HEK293 (cell line): ENCODE measurements around the gene ABCB9.
A peak's percentile ranks its signal among the peaks of the same experiment; 100 is the strongest.

ENCODE experiments used
- CTCF ChIA-PET: fragments of 350-600 bp; formaldehyde crosslinking; extraction: SDS; loops from one replicate; lab custom pipeline; 2021; ENCODE audit warnings: antibody characterized with exemption; lab: Yijun Ruan, JAX
- POLR2A ChIA-PET: fragments of 300-600 bp; formaldehyde crosslinking; extraction: SDS; loops from one replicate; lab custom pipeline; 2020; ENCODE audit warnings: antibody characterized with exemption, inconsistent platforms; lab: Yijun Ruan, JAX
- H3K27ac ChIP-seq: fragments of 200-500 bp; sonication (Bioruptor generic); 2 replicates; pipeline ENCODE4 v1.5.1; 2014; ENCODE audit warnings: low read depth, low read length, control low read depth, inconsistent platforms; ENCODE audit errors: extremely low read depth
- H3K36me3 ChIP-seq, 2 experiments: fragments of 200-500 bp in 1 of 2; sonication (Bioruptor generic) in 1 of 2; 1 replicate in 1 of 2; 2 replicates in 1 of 2; pipeline ENCODE4 v1.5.1; 2014 to 2017; ENCODE audit warnings: inconsistent platforms in 2 of 2, low read length in 2 of 2; ENCODE audit not compliant: control insufficient read depth in 2 of 2, insufficient read depth in 1 of 2
- H3K4me1 ChIP-seq: fragments of 200-500 bp; sonication (Bioruptor generic); 2 replicates; pipeline ENCODE4 v1.5.1; 2014; ENCODE audit warnings: mild to moderate bottlenecking, low read length, inconsistent platforms; ENCODE audit not compliant: control insufficient read depth, insufficient read depth
- H3K4me3 ChIP-seq: 2 replicates; pipeline ENCODE4 v1.5.1; 2011; ENCODE audit warnings: low read depth, mild to moderate bottlenecking, control low read depth, low read length, moderate library complexity
- H3K9me3 ChIP-seq: fragments of 200-500 bp; sonication (Bioruptor generic); 2 replicates; pipeline ENCODE4 v1.5.1; 2014; ENCODE audit warnings: low read depth, low read length, inconsistent platforms; ENCODE audit not compliant: control insufficient read depth, insufficient read depth
- ATF2 ChIP-seq: fragments of 450-650 bp; formaldehyde crosslinking; IDR thresholded peaks from 2 replicates; pipeline ENCODE4 v1.5.1; 2016; ENCODE audit warnings: missing biosample characterization, missing genetic modification characterization, low read depth
- GLIS1 ChIP-seq: fragments of 450-650 bp; formaldehyde crosslinking; IDR thresholded peaks from 2 replicates; pipeline ENCODE4 v1.5.1; 2016; ENCODE audit warnings: missing biosample characterization, missing genetic modification characterization
- OSR2 ChIP-seq: fragments of 450-650 bp; formaldehyde crosslinking; IDR thresholded peaks from 2 replicates; pipeline ENCODE4 v1.5.1; 2016; ENCODE audit warnings: missing biosample characterization, missing genetic modification characterization
- REPIN1 ChIP-seq: fragments of 450-650 bp; formaldehyde crosslinking; IDR thresholded peaks from 2 replicates; pipeline ENCODE4 v1.5.1; 2017; ENCODE audit warnings: missing biosample characterization, missing genetic modification characterization, low read depth
- SP2 ChIP-seq: fragments of 450-650 bp; formaldehyde crosslinking; IDR thresholded peaks from 2 replicates; pipeline ENCODE4 v1.5.1; 2016; ENCODE audit warnings: missing biosample characterization, missing genetic modification characterization
- ZNF140 ChIP-seq: fragments of 450-650 bp; formaldehyde crosslinking; IDR thresholded peaks from 2 replicates; pipeline ENCODE4 v1.5.1; 2016; ENCODE audit warnings: missing biosample characterization, missing genetic modification characterization
- ZNF146 ChIP-seq: fragments of 450-650 bp; formaldehyde crosslinking; IDR thresholded peaks from 2 replicates; pipeline ENCODE4 v1.5.1; 2016; ENCODE audit warnings: missing biosample characterization, missing genetic modification characterization
- ZNF16 ChIP-seq: fragments of 450-650 bp; formaldehyde crosslinking; IDR thresholded peaks from 2 replicates; pipeline ENCODE4 v1.5.1; 2016; ENCODE audit warnings: low read depth, missing biosample characterization, missing genetic modification characterization
- ZNF211 ChIP-seq: fragments of 450-650 bp; formaldehyde crosslinking; IDR thresholded peaks from 2 replicates; pipeline ENCODE4 v1.5.1; 2016; ENCODE audit warnings: low read depth, missing biosample characterization, missing genetic modification characterization
- ZNF280D ChIP-seq: fragments of 450-650 bp; formaldehyde crosslinking; IDR thresholded peaks from 2 replicates; pipeline ENCODE4 v1.5.1; 2016; ENCODE audit warnings: missing biosample characterization, missing genetic modification characterization
- ZNF354C ChIP-seq: fragments of 450-650 bp; formaldehyde crosslinking; IDR thresholded peaks from 2 replicates; pipeline ENCODE4 v1.5.1; 2016; ENCODE audit warnings: missing biosample characterization, missing genetic modification characterization, low read depth, borderline replicate concordance
- ZNF433 ChIP-seq: fragments of 450-650 bp; formaldehyde crosslinking; IDR thresholded peaks from 2 replicates; pipeline ENCODE4 v1.5.1; 2016; ENCODE audit warnings: missing biosample characterization, missing genetic modification characterization, low read depth
- ZNF449 ChIP-seq: fragments of 450-650 bp; formaldehyde crosslinking; IDR thresholded peaks from 2 replicates; pipeline ENCODE4 v1.5.1; 2017; ENCODE audit warnings: missing biosample characterization, mild to moderate bottlenecking, missing genetic modification characterization, moderate library complexity
- ZNF488 ChIP-seq: fragments of 450-650 bp; formaldehyde crosslinking; IDR thresholded peaks from 2 replicates; pipeline ENCODE4 v1.5.1; 2016; ENCODE audit warnings: missing biosample characterization, missing genetic modification characterization
- ZNF513 ChIP-seq: fragments of 450-650 bp; IDR thresholded peaks from 2 replicates; pipeline ENCODE4 v1.5.1; 2018; ENCODE audit warnings: missing biosample characterization, missing genetic modification characterization
- ZNF585B ChIP-seq: fragments of 450-650 bp; formaldehyde crosslinking; IDR thresholded peaks from 2 replicates; pipeline ENCODE4 v1.5.1; 2016; ENCODE audit warnings: missing biosample characterization, missing genetic modification characterization
- ZNF660 ChIP-seq: fragments of 450-650 bp; IDR thresholded peaks from 2 replicates; pipeline ENCODE4 v1.5.1; 2018; ENCODE audit warnings: missing biosample characterization, mild to moderate bottlenecking, missing genetic modification characterization
- ZNF768 ChIP-seq: fragments of 450-650 bp; formaldehyde crosslinking; IDR thresholded peaks from 2 replicates; pipeline ENCODE4 v1.5.1; 2018; ENCODE audit warnings: missing biosample characterization, mild to moderate bottlenecking, missing genetic modification characterization
- ZXDB ChIP-seq: fragments of 450-650 bp; formaldehyde crosslinking; IDR thresholded peaks from 2 replicates; pipeline ENCODE4 v1.5.1; 2016; ENCODE audit warnings: missing biosample characterization, missing genetic modification characterization

ABCB9 gene

GRCh38 chr12:122937622-122938091 is 28.6 kb downstream of the ABCB9 start:
- TF ChIP-seq ZNF280D (tag by site-specific recombination) = peak; percentile 84
- no peak for TF ChIP-seq ZNF433
- H3K4me1 ChIP-seq = no peaks in the 10 kb centered on the region
- POLR2A ChIA-PET = no interaction called here

GRCh38 chr12:122935318-122935717 is 30.9 kb downstream of the ABCB9 start:
- CTCF ChIA-PET = interaction anchor here (0.7 to 1.6 kb wide), 2 partner anchors 39 to 303 kb away, joined by 3 to 4 read pairs; no protein-coding TSS in a partner anchor
- TF ChIP-seq OSR2 (tag by site-specific recombination) = no peak
- TF ChIP-seq ZXDB (tag by site-specific recombination) = no peak
- no peak for TF ChIP-seq ATF2
- no peak for TF ChIP-seq GLIS1 (tag by site-specific recombination)
- no peak for TF ChIP-seq ZNF146 (tag by site-specific recombination)
- TF ChIP-seq ZNF433 = no peak
- TF ChIP-seq ZNF449 (tag by site-specific recombination) = no peak
- no peak for TF ChIP-seq SP2
- no peak for TF ChIP-seq ZNF660 (tag by site-specific recombination)
- TF ChIP-seq ZNF513 (tag by site-specific recombination) = no peak
- TF ChIP-seq REPIN1 (tag by site-specific recombination) = no peak
- TF ChIP-seq ZNF16 (tag by site-specific recombination) = no peak
- TF ChIP-seq ZNF488 (tag by site-specific recombination) = no peak
- no peak for TF ChIP-seq ZNF768 (tag by site-specific recombination)
- no peak for TF ChIP-seq ZNF585B
- no peak for TF ChIP-seq ZNF211
- no peak for TF ChIP-seq ZNF354C (tag by site-specific recombination)
- TF ChIP-seq ZNF140 (tag by site-specific recombination) = no peak
- H3K9me3 ChIP-seq = no peaks in the 10 kb centered on the region
- no peak overlapping the region; the same call in 1 of the 2 replicates for H3K27ac ChIP-seq
- H3K36me3 ChIP-seq = peaks cover 0 to 27% of the 10 kb centered on the region in 2 experiments; a peak in 2 of 3 replicates
- no peak overlapping the region for H3K4me3 ChIP-seq
- no peaks in the 10 kb centered on the region for H3K4me1 ChIP-seq
- POLR2A ChIA-PET = no interaction called here

More at GRCh38 chr12:122937622-122938091, 28.6 kb downstream of the ABCB9 start:
- Histone ChIP-seq H3K4me3 (no peak overlapping the region), H3K36me3 (peaks cover 0 to 18% of the 10 kb centered on the region in 2 experiments; a peak in 2 of 3 replicates), H3K27ac (no peak overlapping the region), H3K9me3 (no peaks in the 10 kb centered on the region)
- CTCF ChIA-PET = interaction anchor here (0.7 kb wide), 1 partner anchor 144 kb away, joined by 4 read pairs; no protein-coding TSS in a partner anchor
